ENCODE measurements around the gene LACTBL1.

The LACTBL1 gene

DNA sequence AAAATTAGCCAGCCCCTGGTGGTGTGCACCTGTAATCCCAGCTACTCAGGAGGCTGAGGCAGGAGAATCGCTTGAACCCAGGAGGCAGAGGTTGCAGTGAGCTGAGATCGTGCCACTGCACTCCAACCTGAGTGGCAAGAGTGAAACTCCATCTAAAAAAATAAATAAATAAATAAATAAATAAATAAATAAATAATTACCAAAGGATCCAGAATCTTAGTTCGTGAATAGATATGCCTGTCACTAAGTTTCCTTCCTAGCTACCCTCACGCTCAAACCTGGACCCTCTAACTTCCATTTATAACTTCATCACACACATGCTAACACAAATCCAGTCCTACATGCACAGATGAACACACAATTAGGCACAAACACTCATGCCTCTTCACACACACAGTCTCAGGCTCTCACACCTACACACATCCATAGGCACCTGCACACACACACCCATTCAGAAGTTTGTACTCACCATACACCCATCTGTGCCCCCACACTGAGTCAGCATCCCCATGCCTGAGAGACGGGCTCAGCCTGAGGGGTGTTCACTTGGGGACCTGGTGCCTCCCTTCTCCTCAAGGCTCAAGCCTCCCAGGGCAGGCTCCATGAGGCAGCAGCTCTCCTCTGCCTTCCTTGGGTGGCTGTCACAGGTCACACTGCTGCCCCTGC is 61.5 kb downstream of the LACTBL1 start:
- TF ChIP-seq GATA3 (IDR thresholded peaks at IDR 0.05; ENCODE audit: low read depth, low read length) (no peak), GATA2 (IDR thresholded peaks at IDR 0.05; ENCODE audit: low read depth, low read length) (no peak)

DNA sequence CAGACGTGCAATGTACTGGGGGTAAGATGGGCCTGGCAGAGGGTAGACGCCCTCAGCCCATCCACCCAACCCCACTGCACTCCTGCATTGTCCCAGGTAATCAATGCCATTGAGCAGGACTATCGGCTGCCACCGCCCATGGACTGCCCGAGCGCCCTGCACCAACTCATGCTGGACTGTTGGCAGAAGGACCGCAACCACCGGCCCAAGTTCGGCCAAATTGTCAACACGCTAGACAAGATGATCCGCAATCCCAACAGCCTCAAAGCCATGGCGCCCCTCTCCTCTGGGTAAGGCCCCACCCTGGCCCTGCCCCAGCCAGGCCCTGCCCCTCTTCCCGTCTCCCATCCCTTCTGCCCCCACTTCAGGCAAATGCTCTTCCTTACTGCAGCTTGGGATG is 62.4 kb downstream of the LACTBL1 start:
- TF ChIP-seq GATA3 (IDR thresholded peaks at IDR 0.05; ENCODE audit: low read depth, low read length) (no peak), GATA2 (IDR thresholded peaks at IDR 0.05; ENCODE audit: low read depth, low read length) (no peak)

DNA sequence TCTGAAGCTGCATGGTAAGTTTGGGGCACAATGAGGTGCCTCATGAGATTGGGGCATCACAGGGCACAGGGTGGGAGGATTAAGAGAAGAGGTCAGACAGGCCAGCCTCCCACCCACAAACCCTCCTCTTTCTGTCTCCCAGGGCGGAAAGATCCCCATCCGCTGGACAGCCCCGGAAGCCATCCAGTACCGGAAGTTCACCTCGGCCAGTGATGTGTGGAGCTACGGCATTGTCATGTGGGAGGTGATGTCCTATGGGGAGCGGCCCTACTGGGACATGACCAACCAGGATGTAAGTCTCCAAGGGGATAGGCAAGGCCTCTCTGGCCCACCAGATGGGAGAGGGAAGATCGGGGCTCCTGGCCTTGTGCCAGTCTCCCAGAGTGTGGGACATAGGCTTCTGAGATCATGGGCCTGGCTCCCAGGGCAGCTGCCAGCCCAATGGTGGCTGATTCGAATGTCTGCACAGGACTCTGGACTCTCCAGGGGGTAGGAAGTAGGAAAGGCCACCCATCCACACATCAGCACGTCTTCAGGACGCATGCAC is 63.7 kb downstream of the LACTBL1 start:
- no peak for TF ChIP-seq GATA3 (IDR thresholded peaks at IDR 0.05; ENCODE audit: low read depth, low read length)
- TF ChIP-seq GATA2 (IDR thresholded peaks at IDR 0.05; ENCODE audit: low read depth, low read length) = no peak

DNA sequence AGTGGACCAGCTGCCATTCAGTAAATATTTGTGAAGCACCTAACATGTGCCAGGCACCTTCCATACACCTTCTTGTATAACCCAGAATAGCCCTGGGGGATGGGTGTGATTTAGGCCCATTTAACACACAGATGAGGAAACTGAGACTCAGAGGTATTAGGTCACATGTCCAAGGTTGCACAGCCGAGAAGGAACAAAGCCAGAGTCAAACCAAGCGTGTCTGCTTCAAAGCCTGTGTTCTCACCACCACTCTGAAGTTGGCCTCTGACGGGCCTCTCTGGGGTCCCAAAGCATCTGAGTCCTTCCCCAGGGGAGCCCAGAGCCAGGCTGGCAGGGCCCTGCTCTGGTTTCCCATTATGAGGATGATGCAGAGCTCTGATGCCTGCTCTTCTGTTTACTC is 65.1 kb downstream of the LACTBL1 start:
- no peak for TF ChIP-seq GATA2 (IDR thresholded peaks at IDR 0.05; ENCODE audit: low read depth, low read length)
- no peak for TF ChIP-seq GATA3 (IDR thresholded peaks at IDR 0.05; ENCODE audit: low read depth, low read length)

DNA sequence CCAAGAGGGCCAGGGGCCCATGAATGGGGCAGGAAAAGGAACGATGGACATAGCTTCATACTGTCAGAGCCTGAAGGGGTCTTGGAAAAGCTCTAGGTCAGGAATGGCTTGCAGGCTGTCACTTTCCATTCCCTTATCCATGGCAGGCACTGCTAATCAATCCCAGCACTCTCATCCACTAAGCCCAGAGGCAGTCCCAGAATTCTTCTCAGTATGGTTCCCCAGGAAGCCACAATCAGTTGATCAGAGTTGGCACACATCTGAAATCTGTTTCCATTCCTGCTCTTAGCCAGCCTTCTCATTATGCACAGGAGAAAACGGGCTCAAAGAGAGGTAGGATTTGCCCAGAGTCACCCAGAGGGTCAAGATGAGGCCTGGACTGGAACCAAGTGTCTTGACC is 65.7 kb downstream of the LACTBL1 start:
- no peak for TF ChIP-seq GATA2 (IDR thresholded peaks at IDR 0.05; ENCODE audit: low read depth, low read length)
- TF ChIP-seq GATA3 (IDR thresholded peaks at IDR 0.05; ENCODE audit: low read depth, low read length) = no peak

DNA sequence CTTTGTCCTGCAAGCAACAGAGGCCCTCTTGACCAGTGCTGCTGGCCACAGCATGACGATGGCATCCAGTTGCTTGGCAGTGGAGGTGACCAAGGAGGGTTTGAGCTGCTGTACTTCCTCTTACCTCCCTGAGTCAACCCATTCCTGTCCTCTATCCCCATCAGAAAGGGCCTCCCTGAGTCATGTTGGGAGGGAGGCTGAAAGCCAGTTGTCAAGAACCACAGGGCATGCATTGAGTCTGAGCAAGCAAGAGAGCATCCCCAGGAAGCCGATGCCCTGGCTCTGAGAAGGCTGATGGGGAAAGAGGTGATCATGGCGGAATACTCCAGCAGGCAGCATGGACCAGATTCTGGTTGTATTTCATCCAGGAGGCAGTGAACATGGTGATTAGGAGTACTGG is 69.6 kb downstream of the LACTBL1 start:
- no peak for TF ChIP-seq GATA3 (IDR thresholded peaks at IDR 0.05; ENCODE audit: low read depth, low read length)
- TF ChIP-seq GATA2 (IDR thresholded peaks at IDR 0.05; ENCODE audit: low read depth, low read length) = no peak
